ENCODE results near the gene COL5A1.
"Not testable (repeated sequence)": the region's sequence is repeated elsewhere in the genome, so short reads cannot be mapped to it uniquely, and the experiment has no call there.

COL5A1 gene

GRCh38 chr9:134681061-134681661, 39.6 kb downstream of the COL5A1 start:
- POLR2A ChIA-PET, result no interaction called here
- no peak for DNase-seq (ENCODE audit: extremely low spot score)
- CTCF ChIA-PET, result interaction anchor here (1.3 kb wide), 1 partner anchor 8 kb away, joined by 3 read pairs; no protein-coding TSS in a partner anchor
- TF ChIP-seq CTCF (IDR thresholded peaks at IDR 0.05; ENCODE audit: control extremely low read depth, extremely low read depth, low read depth, missing control alignments), result no peak

DNA sequence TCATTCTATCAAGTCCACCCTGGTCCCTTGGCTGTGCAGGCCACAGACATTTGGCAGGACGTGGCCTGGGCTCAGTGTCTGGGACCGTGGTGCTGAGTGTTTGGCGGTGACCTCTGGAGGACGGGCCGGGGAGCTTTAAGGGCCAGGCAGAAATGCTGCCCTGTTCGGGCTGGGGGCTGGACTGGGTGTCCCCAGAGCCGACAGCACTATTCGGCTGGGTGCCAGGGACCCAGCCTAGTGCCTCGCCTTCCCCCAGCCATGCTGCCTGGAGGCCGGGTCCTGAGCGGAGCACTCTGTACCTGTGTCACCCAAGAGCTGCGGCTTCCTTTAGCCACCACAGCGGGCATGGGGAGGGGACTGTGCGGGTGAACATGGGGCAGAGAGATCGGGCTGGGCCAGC, 40.4 kb downstream of the COL5A1 start:
- TF ChIP-seq CTCF (IDR thresholded peaks at IDR 0.05; ENCODE audit: control extremely low read depth, extremely low read depth, low read depth, missing control alignments), result no peak
- CTCF ChIA-PET, result no interaction called here
- DNase-seq (ENCODE audit: extremely low spot score), result no peak
- POLR2A ChIA-PET, result no interaction called here

DNA sequence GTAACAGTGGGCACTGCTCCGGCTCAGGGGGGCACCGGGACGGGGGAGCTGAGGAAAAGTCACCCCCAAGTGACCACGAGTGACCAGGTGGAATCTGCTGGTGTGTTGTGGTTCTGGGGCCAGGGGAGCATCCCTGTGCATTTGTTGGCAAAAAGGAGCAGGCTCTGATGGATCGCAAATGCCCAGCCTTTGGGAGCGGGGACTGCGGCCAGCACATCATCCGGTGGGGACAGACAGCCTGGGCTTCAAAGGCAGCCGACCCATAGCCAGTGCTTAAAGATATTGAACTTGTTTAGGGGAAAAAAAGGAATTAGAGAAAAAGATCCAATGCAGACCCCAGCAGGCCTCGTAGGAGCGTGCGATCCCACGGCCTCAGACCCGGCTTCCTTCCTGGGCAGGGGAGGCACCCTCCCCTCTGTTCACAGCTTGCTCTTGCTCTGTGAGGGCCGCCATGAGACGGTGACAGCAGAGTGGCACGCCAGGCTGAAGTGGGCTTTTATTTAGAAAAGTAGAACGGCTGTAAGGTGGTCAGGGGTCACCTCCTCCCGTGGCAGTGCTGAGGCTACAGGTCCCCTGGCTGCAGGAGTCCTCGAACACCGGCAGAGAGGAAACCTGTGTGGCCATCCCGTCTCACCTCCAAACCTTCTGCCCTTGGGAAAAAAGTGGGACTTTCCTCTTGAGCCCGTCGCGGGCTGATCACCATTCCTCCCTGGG, 41.2 kb downstream of the COL5A1 start:
- ChIA-PET POLR2A (no interaction called here), CTCF (no interaction called here)
- no peak for TF ChIP-seq CTCF (IDR thresholded peaks at IDR 0.05; ENCODE audit: control extremely low read depth, extremely low read depth, low read depth, missing control alignments)
- no peak for DNase-seq (ENCODE audit: extremely low spot score)

DNA sequence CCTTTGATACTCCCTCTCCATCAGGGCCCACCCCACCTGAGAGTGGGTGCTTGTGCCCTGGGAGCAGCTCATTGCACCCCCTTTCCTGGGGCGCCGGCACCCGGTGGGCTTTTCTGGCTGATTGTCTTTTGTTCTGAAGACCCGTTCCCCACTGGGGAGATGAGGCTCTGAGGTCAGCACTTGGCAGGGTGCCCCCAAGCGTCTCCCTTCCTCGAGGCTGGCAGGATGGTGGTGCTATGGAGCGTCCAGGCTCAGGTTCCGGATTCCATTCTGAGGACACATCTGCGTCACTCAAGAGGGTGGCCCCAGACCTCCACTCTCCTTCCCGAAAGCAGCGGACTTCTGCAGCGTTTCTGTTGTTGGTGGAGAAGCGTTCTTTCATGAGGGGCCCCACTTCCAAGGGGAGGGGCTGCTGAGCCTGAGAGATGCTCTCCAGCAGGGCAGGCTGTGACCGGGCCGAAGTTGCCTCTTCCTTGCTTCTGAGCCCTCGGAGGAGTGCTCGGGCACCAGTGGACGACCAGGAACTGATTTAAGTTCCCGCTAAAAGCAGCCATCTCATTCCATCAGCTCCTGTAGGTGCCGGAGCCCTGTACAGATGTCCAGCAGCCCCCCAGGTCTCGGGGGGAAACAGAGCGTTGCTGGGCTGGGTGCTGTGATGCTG, 42.2 kb downstream of the COL5A1 start:
- ChIA-PET CTCF (no interaction called here), POLR2A (no interaction called here)
- no peak for DNase-seq (ENCODE audit: extremely low spot score)
- no peak for TF ChIP-seq CTCF (IDR thresholded peaks at IDR 0.05; ENCODE audit: control extremely low read depth, extremely low read depth, low read depth, missing control alignments)

GRCh38 chr9:134684375-134684723, 42.7 kb downstream of the COL5A1 start:
- no peak for DNase-seq (ENCODE audit: extremely low spot score)
- ChIA-PET POLR2A (no interaction called here), CTCF (no interaction called here)
- no peak for TF ChIP-seq CTCF (IDR thresholded peaks at IDR 0.05; ENCODE audit: control extremely low read depth, extremely low read depth, low read depth, missing control alignments)

DNA sequence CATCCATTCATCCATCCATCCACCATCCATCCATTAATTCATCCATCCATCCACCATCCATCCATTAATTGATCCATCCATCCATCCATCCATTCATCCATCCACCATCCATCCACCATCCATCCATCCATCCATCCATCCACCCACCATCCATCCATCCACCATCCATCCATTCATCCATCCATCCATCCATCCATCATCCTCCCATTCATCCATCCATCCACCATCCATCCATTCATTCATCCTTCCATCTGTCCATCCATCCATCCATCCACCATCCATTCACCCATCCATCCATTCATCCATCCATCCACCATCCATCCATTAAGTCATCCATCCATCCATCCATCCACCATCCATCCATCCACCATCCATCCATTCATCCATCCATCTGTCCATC, 43.3 kb downstream of the COL5A1 start:
- POLR2A ChIA-PET; CTCF ChIA-PET; DNase-seq (ENCODE audit: extremely low spot score): not testable (repeated sequence)

DNA sequence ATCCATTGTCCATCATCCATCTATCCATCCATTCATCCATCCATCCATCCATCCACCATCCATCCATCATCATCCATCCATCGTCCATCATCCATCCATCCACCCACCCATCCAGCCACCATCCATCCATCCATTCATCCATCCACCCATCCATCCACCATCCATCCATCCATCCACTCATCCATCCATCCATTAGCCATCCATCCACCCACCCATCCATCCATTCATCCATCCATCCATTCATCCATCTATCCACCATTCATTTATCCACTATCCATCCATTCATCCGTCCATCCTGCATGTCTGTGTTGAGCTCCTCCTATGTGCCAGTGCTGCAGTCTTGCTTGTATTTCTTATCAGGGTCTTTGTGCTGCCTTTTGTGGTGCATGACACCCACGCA, 44.2 kb downstream of the COL5A1 start:
- TF ChIP-seq CTCF (IDR thresholded peaks at IDR 0.05; ENCODE audit: control extremely low read depth, extremely low read depth, low read depth, missing control alignments), result no peak
- ChIA-PET CTCF (no interaction called here), POLR2A (no interaction called here)
- no peak for DNase-seq (ENCODE audit: extremely low spot score)
